OCI-LY3 (cell line): ENCODE results near the gene RDH13.

ENCODE experiments used
- CTCF ChIP-seq: fragments of 200-600, 300-600 bp; sonication (generic); IDR thresholded peaks from 2 replicates; pipeline ENCODE4 v1.5.1; 2014; ENCODE audit warnings: antibody characterized with exemption, low read length, low read depth
- EZH2phosphoT487 ChIP-seq: fragments of 200-600 bp; shearing (Covaris generic); IDR thresholded peaks from 2 replicates; pipeline ENCODE4 v1.6.1; 2018; ENCODE audit warnings: antibody characterized with exemption, mixed run types, low read depth

GRCh38 chr19:55042344-55042678 is 20.6 kb downstream of the RDH13 start:
- no peak for TF ChIP-seq CTCF
- no peak for TF ChIP-seq EZH2phosphoT487
